Caco-2 (cell line): Measurements from ENCODE around the gene FCN1. TPM values are rescaled to one million over a fixed set of nuclear protein-coding genes. Genes with fewer than 3 reads are reported as not detected.

Experiments
- BruUV-seq: library from RNA; stranded (reverse); fragments of 400-500 nt; replicated peaks from 2 replicates; lab custom pipeline; 2021; lab: Mats Ljungman, UMichigan
- CTCF ChIA-PET: fragments of 300-600 bp; sonication (Branson Sonifier 250); formaldehyde crosslinking; loops from one replicate; lab custom pipeline; 2022; ENCODE audit warnings: antibody characterized with exemption; lab: Charles Lee
- POLR2A ChIA-PET: fragments of 300-600 bp; sonication (Branson Sonifier 250); formaldehyde crosslinking; loops from one replicate; lab custom pipeline; 2022; ENCODE audit warnings: antibody characterized with exemption; lab: Charles Lee
- DNase-seq, 2 experiments: peaks; one replicate each; pipeline versions ENCODE4 v3.0.0 to v3.0.0-alpha.2; 2020 to 2022
- H3K27me3 ChIP-seq: replicated peaks from 2 replicates; pipeline ENCODE4 v1.6.0; 2011; ENCODE audit warnings: low read length; ENCODE audit not compliant: control insufficient read depth, insufficient read depth
- H3K36me3 ChIP-seq: 2 replicates; pipeline ENCODE4 v1.5.1; 2011; ENCODE audit warnings: low read length; ENCODE audit not compliant: control insufficient read depth, insufficient read depth
- H3K4me1 ChIP-seq: fragments of 250-450 bp; sonication (Bioruptor Pico); 2 replicates; pipeline ENCODE4 v1.5.1; 2020; ENCODE audit warnings: mild to moderate bottlenecking
- H3K4me3 ChIP-seq: 2 replicates; pipeline ENCODE4 v1.5.1; 2011; ENCODE audit warnings: low read depth, mild to moderate bottlenecking, control low read depth, low read length
- H3K9me3 ChIP-seq: fragments of 250-450 bp; sonication (Bioruptor Pico); 2 replicates; pipeline ENCODE4 v1.5.1; 2020; ENCODE audit warnings: mild to moderate bottlenecking, moderate library complexity
- H3K27ac Mint-ChIP-seq: one replicate; pipeline ENCODE4 v1.8.0; 2022; ENCODE audit warnings: mixed read lengths; ENCODE audit not compliant: unreplicated experiment
- H3K27me3 Mint-ChIP-seq: one replicate; pipeline ENCODE4 v1.8.0; 2022; ENCODE audit warnings: mixed read lengths; ENCODE audit not compliant: insufficient read depth, unreplicated experiment
- H3K36me3 Mint-ChIP-seq: one replicate; pipeline ENCODE4 v1.8.0; 2022; ENCODE audit warnings: mild to moderate bottlenecking, mixed read lengths; ENCODE audit not compliant: insufficient read depth, unreplicated experiment
- H3K4me1 Mint-ChIP-seq: one replicate; pipeline ENCODE4 v1.8.0; 2022; ENCODE audit warnings: low read depth, mixed read lengths; ENCODE audit not compliant: unreplicated experiment
- H3K4me3 Mint-ChIP-seq: one replicate; pipeline ENCODE4 v1.8.0; 2022; ENCODE audit warnings: mild to moderate bottlenecking, moderate library complexity, mixed read lengths; ENCODE audit not compliant: unreplicated experiment
- H3K9me3 Mint-ChIP-seq: one replicate; pipeline ENCODE4 v1.8.0; 2022; ENCODE audit warnings: mixed read lengths; ENCODE audit not compliant: unreplicated experiment
- CTCF ChIP-seq, 2 experiments: fragments of 200-600 bp in 1 of 2; IDR thresholded peaks; 1 replicate in 1 of 2; 2 replicates in 1 of 2; pipeline versions ENCODE4 v1.5.1 to v1.8.0; 2011 to 2022; ENCODE audit warnings: antibody characterized with exemption in 1 of 2, control low read depth in 1 of 2, inconsistent platforms in 1 of 2, low read depth in 1 of 2, low read length in 1 of 2, mild to moderate bottlenecking in 1 of 2, moderate library complexity in 1 of 2; ENCODE audit not compliant: insufficient read depth in 1 of 2, severe bottlenecking in 1 of 2, unreplicated experiment in 1 of 2
- intact Hi-C: fragments of 100-400 bp; cut with micrococcal nuclease; formaldehyde crosslinking; loops from one replicate; pipeline ENCODE4 v1.10.0; 2022; ENCODE audit not compliant: unreplicated experiment
- total RNA-seq: library from RNA; stranded (reverse); gene quantifications from 2 replicates; pipeline ENCODE4 v1.2.3, GENCODE V29; 2022

The FCN1 gene
- total RNA-seq, 1 experiment from 2014 or later, result not detected

- TF ChIP-seq CTCF (IDR thresholded peaks at IDR 0.05; ENCODE audit: insufficient read depth in 1 of 2, low read depth in 1 of 2, low read length in 1 of 2, severe bottlenecking in 1 of 2, unreplicated experiment in 1 of 2), result no peak
- H3K36me3 Mint-ChIP-seq, result no peaks in the 10 kb centered on the region
- Histone ChIP-seq H3K27me3 (no peaks in the 10 kb centered on the region), H3K36me3 (no peaks in the 10 kb centered on the region), H3K4me3 (no peak overlapping the region), H3K4me1 (no peaks in the 10 kb centered on the region), H3K9me3 (peaks cover 4% of the 10 kb centered on the region; the same call in 1 of the 2 replicates)
- H3K27ac Mint-ChIP-seq, result no peak overlapping the region
- DNase-seq, result no peak
- no peaks in the 10 kb centered on the region for H3K4me1 Mint-ChIP-seq
- POLR2A ChIA-PET, result no interaction called here
- CTCF ChIA-PET, result no interaction called here
- H3K9me3 Mint-ChIP-seq, result peaks cover 9% of the 10 kb centered on the region
- BruUV-seq, result no TSS peak
- no peak overlapping the region for H3K4me3 Mint-ChIP-seq
- intact Hi-C loops, result no loop called here
- no peaks in the 10 kb centered on the region for H3K27me3 Mint-ChIP-seq
Measured at GRCh38 chr9:134948149-134948548, 30.4 kb upstream of the FCN1 start.

GRCh38 chr9:134947265-134947955, 29.7 kb upstream of the FCN1 start:
- POLR2A ChIA-PET, result no interaction called here
- no peak for TF ChIP-seq CTCF (IDR thresholded peaks at IDR 0.05; ENCODE audit: insufficient read depth in 1 of 2, low read depth in 1 of 2, low read length in 1 of 2, severe bottlenecking in 1 of 2, unreplicated experiment in 1 of 2)
- Mint-ChIP-seq H3K27me3 (no peaks in the 10 kb centered on the region), H3K4me1 (no peaks in the 10 kb centered on the region), H3K27ac (no peak overlapping the region), H3K9me3 (peaks cover 9% of the 10 kb centered on the region), H3K36me3 (no peaks in the 10 kb centered on the region), H3K4me3 (no peak overlapping the region)
- Histone ChIP-seq H3K9me3 (peaks cover 4% of the 10 kb centered on the region; the same call in 1 of the 2 replicates), H3K27me3 (no peaks in the 10 kb centered on the region), H3K4me3 (no peak overlapping the region), H3K4me1 (no peaks in the 10 kb centered on the region), H3K36me3 (no peaks in the 10 kb centered on the region)
- CTCF ChIA-PET, result no interaction called here
- DNase-seq, result no peak
- BruUV-seq, result no TSS peak
- intact Hi-C loops, result no loop called here

GRCh38 chr9:134946663-134947062, 29.0 kb upstream of the FCN1 start:
- no TSS peak for BruUV-seq
- Histone ChIP-seq H3K4me3 (no peak overlapping the region), H3K9me3 (no peaks in the 10 kb centered on the region), H3K4me1 (no peaks in the 10 kb centered on the region), H3K27me3 (no peaks in the 10 kb centered on the region), H3K36me3 (no peaks in the 10 kb centered on the region)
- Mint-ChIP-seq H3K27ac (no peak overlapping the region), H3K9me3 (peaks cover 2% of the 10 kb centered on the region), H3K4me3 (no peak overlapping the region), H3K4me1 (no peaks in the 10 kb centered on the region), H3K36me3 (no peaks in the 10 kb centered on the region), H3K27me3 (no peaks in the 10 kb centered on the region)
- no peak for DNase-seq
- TF ChIP-seq CTCF (IDR thresholded peaks at IDR 0.05; ENCODE audit: insufficient read depth in 1 of 2, low read depth in 1 of 2, low read length in 1 of 2, severe bottlenecking in 1 of 2, unreplicated experiment in 1 of 2), result no peak
- ChIA-PET CTCF (no interaction called here), POLR2A (no interaction called here)
- intact Hi-C loops, result no loop called here
